ENCODE results near the gene NRF1. TPM values are rescaled to one million over a fixed set of nuclear protein-coding genes. Genes with fewer than 3 reads are reported as not detected.
A peak's percentile ranks its signal among the peaks of the same experiment; 100 is the strongest.

Gene NRF1
- total RNA-seq, 1 donor from 2014 or later: 29.7 TPM

DNA sequence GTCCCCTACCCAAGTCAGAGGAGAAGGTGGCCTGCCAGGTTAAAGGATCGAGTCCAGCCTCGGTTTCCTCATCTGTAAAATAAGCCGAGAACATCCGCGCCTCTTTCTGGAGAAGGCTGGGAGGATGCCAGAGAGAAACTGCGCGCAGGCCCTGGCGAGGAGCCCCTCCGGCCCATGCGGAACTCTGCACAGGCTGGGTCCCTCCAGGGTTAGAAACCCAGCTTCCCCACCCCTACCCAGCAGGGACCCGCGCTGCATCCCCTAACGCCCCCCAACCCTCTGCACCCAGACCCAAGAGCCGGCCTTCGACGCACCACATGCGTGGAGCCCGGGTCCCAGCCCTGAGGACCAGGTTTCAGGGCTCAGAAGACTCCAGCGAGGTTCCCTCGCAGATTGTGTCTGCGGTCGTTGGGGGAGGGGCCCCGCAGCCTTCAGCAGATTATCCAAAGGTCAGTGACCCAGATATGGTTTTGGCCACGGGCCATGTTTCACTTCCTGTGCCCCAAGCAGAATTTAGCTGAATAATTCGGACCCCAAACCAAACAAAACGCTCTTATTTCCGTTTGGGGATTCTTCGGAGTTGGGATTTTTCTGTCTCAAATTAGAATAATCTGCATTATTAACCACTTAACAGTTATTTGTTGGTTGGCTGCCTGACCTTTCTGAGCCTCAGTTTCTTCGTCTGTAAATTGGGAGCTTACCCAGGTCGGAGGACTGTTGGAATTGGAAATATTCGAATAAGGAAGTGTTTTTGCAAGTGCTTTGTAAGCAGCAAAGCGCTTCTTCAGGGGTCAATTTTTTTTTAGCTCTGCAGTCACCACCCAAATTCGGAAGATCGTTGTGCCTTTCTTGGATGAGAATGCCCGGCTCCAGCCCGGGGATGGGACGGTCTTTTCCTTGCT lies 173.5 kb downstream of the NRF1 start:
- no peak overlapping the region for H3K4me3 Mint-ChIP-seq (ENCODE audit: low read depth)
- no peaks in the 10 kb centered on the region for H3K36me3 Mint-ChIP-seq (ENCODE audit: insufficient read depth)
- peaks cover 81% of the 10 kb centered on the region for H3K27me3 Mint-ChIP-seq
- peaks cover 7% of the 10 kb centered on the region for H3K4me1 Mint-ChIP-seq (ENCODE audit: low read depth)
- H3K27ac Mint-ChIP-seq: no peak overlapping the region
- no peaks in the 10 kb centered on the region for H3K9me3 Mint-ChIP-seq (ENCODE audit: low read depth)
- DNase-seq (ENCODE audit: low spot score, unreplicated experiment): no peak
- TF ChIP-seq, protein P1, sequence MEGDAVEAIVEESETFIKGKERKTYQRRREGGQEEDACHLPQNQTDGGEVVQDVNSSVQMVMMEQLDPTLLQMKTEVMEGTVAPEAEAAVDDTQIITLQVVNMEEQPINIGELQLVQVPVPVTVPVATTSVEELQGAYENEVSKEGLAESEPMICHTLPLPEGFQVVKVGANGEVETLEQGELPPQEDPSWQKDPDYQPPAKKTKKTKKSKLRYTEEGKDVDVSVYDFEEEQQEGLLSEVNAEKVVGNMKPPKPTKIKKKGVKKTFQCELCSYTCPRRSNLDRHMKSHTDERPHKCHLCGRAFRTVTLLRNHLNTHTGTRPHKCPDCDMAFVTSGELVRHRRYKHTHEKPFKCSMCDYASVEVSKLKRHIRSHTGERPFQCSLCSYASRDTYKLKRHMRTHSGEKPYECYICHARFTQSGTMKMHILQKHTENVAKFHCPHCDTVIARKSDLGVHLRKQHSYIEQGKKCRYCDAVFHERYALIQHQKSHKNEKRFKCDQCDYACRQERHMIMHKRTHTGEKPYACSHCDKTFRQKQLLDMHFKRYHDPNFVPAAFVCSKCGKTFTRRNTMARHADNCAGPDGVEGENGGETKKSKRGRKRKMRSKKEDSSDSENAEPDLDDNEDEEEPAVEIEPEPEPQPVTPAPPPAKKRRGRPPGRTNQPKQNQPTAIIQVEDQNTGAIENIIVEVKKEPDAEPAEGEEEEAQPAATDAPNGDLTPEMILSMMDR (IDR thresholded peaks at IDR 0.05; ENCODE audit: unreplicated experiment): no peak

DNA sequence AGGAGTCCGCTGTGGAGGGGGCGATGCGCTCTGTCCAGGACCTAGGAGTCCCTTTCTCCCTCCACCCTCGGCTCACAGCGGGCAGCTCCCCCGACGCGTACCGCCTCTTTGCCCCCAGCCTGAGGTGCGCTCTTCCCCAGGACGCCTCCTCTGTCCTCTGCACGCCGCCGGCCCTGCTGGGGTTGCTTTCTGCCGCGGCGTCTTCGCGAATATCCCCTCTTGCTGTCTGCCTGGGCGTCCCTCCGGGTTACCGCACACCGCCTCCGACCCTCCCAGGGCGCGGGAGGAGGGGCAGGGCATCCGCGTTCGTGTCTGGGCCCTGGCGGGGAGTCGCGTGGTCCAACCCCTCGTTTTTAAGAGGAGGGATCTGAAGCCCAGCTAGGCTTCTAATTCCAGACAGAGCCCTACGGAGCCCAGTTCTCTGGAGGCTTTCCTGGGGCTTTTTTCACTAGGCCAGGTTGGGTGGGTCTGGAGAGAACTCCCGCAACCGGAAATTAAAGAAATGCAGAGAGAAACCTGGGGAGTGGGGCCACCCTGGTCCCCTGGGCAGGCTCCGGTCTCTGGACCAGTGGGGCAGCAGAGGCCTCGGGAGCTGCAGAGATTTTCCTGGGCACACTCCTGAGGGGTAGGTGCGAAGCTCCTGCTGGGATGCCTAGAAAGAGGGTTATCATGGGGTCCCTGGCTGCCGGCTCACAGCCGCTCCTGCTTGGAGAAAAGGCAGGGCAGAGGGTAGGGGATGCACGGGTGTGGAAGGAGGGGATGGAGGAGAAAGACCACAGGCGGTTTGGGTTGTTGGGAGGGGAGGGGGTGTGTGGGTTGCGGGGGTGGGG lies 174.4 kb downstream of the NRF1 start:
- Mint-ChIP-seq H3K27ac (no peak overlapping the region), H3K36me3 (ENCODE audit: insufficient read depth) (no peaks in the 10 kb centered on the region), H3K4me1 (ENCODE audit: low read depth) (peaks cover 7% of the 10 kb centered on the region), H3K27me3 (peaks cover 83% of the 10 kb centered on the region), H3K9me3 (ENCODE audit: low read depth) (no peaks in the 10 kb centered on the region), H3K4me3 (ENCODE audit: low read depth) (peak overlapping the region; percentile 9)
- TF ChIP-seq, protein P1 (IDR thresholded peaks at IDR 0.05; ENCODE audit: unreplicated experiment): no peak
- DNase-seq (ENCODE audit: low spot score, unreplicated experiment): no peak

DNA sequence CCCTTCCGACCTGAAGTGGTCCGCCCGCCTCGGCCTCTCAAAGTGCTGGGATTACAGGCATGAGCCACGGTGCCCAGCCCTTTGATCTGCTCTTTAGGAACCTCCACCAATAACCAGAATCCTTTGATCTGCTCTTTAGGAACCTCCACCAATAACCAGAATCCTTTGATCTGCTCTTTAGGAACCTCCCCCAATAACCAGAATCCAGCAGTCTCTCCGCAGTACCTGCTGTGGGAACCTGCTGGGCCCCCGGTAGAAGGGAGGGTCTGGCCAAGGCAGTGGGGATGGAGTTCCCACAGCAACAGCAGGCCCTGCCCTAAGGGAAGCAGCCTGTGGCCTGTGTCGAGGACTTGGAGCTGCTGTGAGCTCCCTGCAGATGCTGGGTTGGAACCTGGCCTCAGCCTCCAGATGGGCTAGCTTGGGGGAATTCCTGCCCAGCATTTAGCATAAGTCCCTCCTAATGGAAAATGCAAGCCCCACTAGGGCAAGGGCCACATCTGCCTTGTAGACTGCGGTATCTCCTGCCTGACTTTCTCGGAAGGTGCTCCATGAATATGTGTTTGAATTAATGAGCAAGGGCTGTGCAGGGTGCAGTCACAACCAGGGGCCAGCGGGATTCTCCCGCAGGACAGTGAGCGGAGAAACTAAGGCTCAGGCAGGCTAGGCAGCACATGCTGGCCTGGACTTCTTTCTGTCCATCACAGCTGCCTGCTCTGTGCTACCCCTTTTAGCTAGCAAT lies 175.5 kb downstream of the NRF1 start:
- DNase-seq (ENCODE audit: low spot score, unreplicated experiment): no peak
- peaks cover 80% of the 10 kb centered on the region for H3K27me3 Mint-ChIP-seq
- H3K4me1 Mint-ChIP-seq (ENCODE audit: low read depth): peaks cover 4% of the 10 kb centered on the region

DNA sequence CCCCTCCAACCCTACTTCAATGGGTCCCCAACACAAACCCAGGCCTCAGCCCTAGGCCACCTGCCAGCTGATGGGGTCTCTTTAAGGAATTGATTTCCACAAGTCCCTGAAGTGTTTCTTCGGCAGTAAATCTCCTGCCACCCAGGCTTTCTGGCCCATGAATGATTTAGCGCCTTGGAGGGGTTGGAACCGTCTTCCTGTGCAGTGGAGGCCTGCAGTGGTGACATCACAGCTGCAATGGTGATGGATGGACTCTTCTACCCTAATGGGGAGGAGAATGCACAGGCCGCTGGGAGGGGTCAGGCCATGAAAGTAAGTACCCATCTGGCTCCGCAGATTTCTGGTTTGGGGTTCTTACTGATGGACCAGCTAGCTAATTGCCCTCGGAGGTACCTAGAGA lies 177.5 kb downstream of the NRF1 start:
- H3K4me3 Mint-ChIP-seq (ENCODE audit: low read depth): no peak overlapping the region
- DNase-seq (ENCODE audit: low spot score, unreplicated experiment): no peak
- peaks cover 67% of the 10 kb centered on the region for H3K27me3 Mint-ChIP-seq
- no peak overlapping the region for H3K27ac Mint-ChIP-seq
- no peaks in the 10 kb centered on the region for H3K36me3 Mint-ChIP-seq (ENCODE audit: insufficient read depth)
- TF ChIP-seq, protein P1 (IDR thresholded peaks at IDR 0.05; ENCODE audit: unreplicated experiment): no peak
- no peaks in the 10 kb centered on the region for H3K9me3 Mint-ChIP-seq (ENCODE audit: low read depth)
- no peaks in the 10 kb centered on the region for H3K4me1 Mint-ChIP-seq (ENCODE audit: low read depth)

More for the DNA sequence above, 175.5 kb downstream of the NRF1 start:
- Mint-ChIP-seq H3K9me3 (ENCODE audit: low read depth) (no peaks in the 10 kb centered on the region), H3K36me3 (ENCODE audit: insufficient read depth) (no peaks in the 10 kb centered on the region), H3K4me3 (ENCODE audit: low read depth) (no peak overlapping the region), H3K27ac (no peak overlapping the region)
- TF ChIP-seq, protein P1 (IDR thresholded peaks at IDR 0.05; ENCODE audit: unreplicated experiment): no peak

DNA sequence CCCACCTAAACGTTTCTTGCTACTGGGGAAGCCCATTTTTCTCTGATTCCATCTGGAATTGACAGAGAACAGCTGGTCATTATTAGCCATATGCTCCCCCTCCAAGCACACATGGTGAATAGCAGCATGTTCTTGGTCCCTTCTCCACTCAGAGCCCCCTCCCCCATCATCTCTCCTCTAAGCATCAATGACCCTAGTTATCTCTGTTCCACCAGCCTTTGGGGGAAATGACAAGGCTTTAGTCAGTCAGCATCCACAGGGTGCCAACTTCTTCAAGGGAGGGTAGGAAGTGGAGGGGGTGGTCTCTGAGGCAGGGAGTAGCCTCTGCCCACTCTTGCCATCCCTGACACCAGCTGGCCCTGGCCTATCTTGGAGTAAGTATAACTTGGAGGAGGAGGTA lies 178.1 kb downstream of the NRF1 start:
- no peaks in the 10 kb centered on the region for H3K36me3 Mint-ChIP-seq (ENCODE audit: insufficient read depth)
- H3K27ac Mint-ChIP-seq: no peak overlapping the region
- no peaks in the 10 kb centered on the region for H3K4me1 Mint-ChIP-seq (ENCODE audit: low read depth)
- H3K27me3 Mint-ChIP-seq: peaks cover 68% of the 10 kb centered on the region
- no peak for DNase-seq (ENCODE audit: low spot score, unreplicated experiment)
- TF ChIP-seq, protein P1 (IDR thresholded peaks at IDR 0.05; ENCODE audit: unreplicated experiment): no peak
- H3K9me3 Mint-ChIP-seq (ENCODE audit: low read depth): no peaks in the 10 kb centered on the region
- no peak overlapping the region for H3K4me3 Mint-ChIP-seq (ENCODE audit: low read depth)

Data from progenitor cell of endocrine pancreas (in vitro differentiated cells).